Activated CD4-positive, CD25-positive, alpha-beta regulatory T cell treated with anti-CD3 and anti-CD28 coated beads, Interleukin-2, amount 50 U/mL, for 24 hours (primary cell): ENCODE results near the gene UCK1.

ENCODE experiments used
- ATAC-seq, 2 donors: fragments of 150-1000 bp; cut with Tn5 transposase; one replicate each; pipeline ENCODE4 v1.10.0; 2021; ENCODE audit warnings: mild to moderate bottlenecking in 1 of 2, moderate library complexity in 1 of 2

The UCK1 gene

GRCh38 chr9:131495785-131496184 is 35.3 kb downstream of the UCK1 start:
- ATAC-seq: no peak

GRCh38 chr9:131494296-131494870 is 36.7 kb downstream of the UCK1 start:
- no peak for ATAC-seq

DNA sequence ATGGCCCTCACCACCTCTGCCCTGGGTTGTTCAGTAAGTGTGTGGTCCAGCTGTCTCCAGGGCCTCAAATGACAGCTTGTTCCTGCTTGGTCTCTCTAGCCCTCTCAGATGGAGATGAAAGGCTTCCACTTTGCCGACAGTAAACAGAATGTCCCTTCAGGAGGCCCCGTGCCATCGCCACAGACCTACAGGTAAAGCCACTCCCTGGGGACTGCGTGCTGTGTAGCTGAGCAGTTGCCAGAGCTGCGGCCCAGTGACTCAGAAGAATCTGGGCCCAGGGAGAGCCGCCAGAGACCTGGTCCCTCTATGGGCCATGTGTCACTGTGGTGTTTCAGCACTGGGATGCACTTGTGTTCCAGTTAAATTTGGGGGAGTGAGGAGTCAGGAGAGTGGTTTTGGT is 39.0 kb downstream of the UCK1 start:
- ATAC-seq: no peak

DNA sequence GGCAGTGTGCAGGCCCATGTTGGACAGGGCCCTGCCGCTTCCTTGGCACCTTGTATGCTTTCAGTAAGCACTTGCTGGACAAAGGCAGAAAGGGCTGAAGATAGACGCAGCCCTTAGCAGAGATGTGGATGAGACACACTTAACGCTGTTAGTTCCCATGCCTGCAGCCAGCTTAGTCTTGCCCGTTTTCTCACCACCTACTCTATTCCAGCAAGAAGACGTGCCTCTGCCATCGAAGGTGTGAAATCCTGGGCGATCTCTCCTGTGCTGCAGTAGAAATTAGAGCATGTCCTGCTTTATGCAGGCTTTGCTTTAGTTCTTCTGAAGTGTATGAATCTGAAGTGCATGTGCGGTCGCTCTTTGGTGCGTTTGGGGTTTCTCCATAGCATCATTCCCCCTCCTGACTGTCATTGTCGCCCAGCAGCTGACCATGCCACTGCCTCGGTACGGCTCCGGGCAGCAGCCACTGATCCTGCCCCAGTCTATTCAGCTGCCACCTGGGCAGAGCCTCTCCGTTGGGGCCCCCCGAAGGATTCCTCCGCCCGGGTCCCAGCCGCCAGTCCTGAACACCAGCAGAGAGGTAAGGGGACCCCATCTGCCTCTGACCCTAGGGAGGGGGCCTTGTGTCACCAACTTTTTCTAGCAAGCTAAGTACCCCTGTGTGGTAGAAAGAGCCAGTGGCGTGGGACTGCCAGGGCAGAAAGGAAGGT is 39.9 kb downstream of the UCK1 start:
- no peak for ATAC-seq

- ATAC-seq: no peak
Measured at GRCh38 chr9:131490514-131490913, 40.5 kb downstream of the UCK1 start.

- no peak for ATAC-seq
Measured at GRCh38 chr9:131487621-131488031, 43.4 kb downstream of the UCK1 start.

DNA sequence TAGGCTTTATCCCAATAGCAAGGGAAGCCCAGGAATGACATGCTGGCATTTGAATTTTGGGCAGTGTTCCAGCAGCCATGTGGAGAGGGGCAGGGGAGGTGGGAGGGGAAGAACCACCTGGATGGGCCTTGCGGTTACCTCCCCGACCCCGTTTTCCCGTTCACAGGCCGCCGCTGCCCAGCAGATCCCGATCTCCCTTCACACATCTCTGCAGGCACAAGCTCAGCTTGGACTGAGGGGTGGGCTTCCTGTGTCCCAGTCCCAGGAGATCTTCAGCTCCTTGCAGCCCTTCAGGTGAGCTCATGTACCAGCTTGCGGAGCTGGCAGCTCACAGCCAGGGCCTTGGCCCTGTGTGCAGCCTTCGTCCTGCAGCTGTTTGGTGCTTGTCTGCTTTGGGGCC is 44.1 kb downstream of the UCK1 start:
- ATAC-seq: no peak

DNA sequence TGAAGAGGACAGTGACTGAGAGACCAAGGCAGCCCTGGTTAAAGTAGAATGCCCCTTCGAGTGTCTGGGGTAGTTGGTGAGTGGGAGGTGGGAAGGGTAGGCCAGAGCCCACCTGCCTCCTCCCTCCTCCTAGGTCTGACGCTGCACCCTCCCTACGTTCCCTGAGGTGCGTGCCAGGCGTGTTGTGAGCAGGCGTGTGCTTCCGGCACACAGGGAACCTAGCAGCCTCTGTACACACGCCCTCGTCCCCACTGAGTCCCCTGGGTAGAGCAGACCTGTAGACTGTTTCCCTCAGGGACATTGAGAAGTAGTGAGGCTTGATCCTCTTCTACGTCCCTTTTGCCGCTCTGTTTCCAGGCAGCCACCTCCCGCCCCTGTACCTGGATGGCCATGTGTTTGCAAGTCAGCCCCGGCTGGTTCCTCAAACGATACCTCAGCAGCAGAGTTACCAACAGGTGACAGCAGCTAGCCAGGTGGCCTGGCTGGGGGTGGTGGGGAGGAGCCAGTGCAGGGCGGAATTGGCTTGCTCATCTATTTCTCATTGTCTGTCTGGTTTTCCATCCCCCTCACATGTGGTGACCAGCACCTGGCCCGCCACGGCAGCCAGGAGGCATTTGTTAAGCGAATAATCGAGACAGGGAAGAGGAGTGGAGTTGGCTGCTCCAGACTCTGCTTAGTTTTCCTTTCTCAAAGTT is 45.2 kb downstream of the UCK1 start:
- no peak for ATAC-seq

- ATAC-seq: no peak
Measured at GRCh38 chr9:131485206-131485605, 45.9 kb downstream of the UCK1 start.

GRCh38 chr9:131484560-131485185 is 46.4 kb downstream of the UCK1 start:
- ATAC-seq: no peak

GRCh38 chr9:131484051-131484445 is 47.0 kb downstream of the UCK1 start:
- no peak for ATAC-seq

GRCh38 chr9:131483319-131484050 is 47.6 kb downstream of the UCK1 start:
- ATAC-seq: no peak

DNA sequence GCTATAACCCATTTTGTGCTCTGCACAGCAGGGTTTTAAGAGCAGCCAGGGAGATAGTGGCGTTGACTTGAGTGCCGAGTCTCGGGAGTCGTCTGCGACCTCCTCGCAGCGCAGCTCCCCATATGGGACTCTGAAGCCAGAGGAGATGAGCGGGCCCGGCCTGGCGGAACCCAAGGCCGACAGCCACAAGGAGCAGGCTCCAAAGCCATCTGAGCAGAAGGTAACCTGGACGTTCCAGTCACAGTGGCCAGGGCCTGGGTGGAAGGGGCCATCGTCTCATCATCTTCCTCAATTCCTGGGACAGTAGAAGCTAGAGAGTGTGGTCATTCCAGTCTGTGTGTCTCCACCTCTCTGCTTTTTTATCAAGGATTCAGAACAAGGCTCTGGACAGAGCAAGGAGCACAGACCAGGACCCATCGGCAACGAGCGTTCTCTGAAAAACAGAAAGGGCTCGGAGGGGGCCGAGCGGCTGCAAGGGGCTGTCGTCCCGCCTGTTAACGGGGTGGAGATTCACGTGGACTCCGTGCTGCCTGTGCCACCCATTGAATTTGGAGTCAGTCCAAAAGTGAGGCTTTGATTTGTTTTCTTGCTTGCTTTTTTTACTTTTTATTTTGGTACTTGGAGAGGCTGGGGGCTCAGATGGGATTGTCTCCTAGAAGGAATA is 48.6 kb downstream of the UCK1 start:
- ATAC-seq: no peak

GRCh38 chr9:131481441-131482342 is 49.4 kb downstream of the UCK1 start:
- no peak for ATAC-seq

- ATAC-seq: peak in 1 of 2 donors; percentile 58
Measured at GRCh38 chr9:131480258-131480657, 50.8 kb downstream of the UCK1 start.

DNA sequence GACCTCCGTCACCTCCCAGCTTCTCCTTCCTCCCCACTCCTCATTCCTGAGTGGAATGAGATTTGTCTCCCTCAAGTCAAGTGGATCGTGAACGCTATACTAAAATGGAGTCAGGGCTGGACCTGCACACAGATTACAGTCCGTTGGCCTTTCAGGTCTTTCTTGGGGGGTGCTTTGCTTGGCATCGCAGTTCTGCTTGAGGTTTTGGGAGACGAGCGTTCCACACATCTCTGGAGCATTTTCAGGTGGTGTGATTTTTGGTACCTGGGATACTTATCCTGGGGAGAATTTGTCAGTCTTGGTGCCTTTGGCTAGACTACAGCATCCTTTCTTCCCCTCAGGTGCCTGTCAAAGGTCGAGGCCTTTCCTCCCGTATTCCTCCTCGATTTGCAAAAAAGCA is 52.2 kb downstream of the UCK1 start:
- ATAC-seq: no peak

DNA sequence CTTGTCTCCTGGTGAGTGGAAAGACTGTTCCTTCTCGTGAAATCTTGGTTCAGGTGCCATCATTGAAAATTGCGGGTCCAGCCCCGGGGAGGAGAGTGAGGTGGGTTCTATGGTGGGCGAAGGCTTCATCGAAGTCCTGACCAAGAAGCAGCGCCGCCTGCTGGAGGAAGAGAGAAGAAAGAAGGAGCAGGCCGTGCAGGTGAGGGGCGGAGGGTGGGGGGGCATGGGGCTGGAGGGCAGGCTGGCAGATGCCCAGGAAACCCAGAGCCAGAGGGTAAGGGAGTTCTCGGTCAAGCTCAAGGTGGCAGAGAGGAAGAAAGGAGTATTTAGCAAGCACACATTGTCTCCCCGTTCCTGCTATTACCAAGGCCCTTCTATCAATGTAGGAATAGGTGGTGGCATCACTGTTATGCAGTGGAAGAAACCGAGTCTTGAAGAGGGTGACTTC is 52.6 kb downstream of the UCK1 start:
- ATAC-seq: peak; percentile 26 to 35

- no peak for ATAC-seq
Measured at GRCh38 chr9:131477816-131478419, 53.1 kb downstream of the UCK1 start.

GRCh38 chr9:131477367-131477766 is 53.7 kb downstream of the UCK1 start:
- ATAC-seq: no peak

- ATAC-seq: no peak
Measured at GRCh38 chr9:131476777-131477345, 54.2 kb downstream of the UCK1 start.
